NCI-H1694 (cell line): Measurements from ENCODE around the gene METTL15.
"Not testable (repeated sequence)": the region's sequence is repeated elsewhere in the genome, so short reads cannot be mapped to it uniquely, and the experiment has no call there.

ENCODE experiments used
- DNase-seq: peaks from one replicate; lab custom pipeline; 2025; lab: John Stamatoyannopoulos, UW

METTL15 gene, protein sequence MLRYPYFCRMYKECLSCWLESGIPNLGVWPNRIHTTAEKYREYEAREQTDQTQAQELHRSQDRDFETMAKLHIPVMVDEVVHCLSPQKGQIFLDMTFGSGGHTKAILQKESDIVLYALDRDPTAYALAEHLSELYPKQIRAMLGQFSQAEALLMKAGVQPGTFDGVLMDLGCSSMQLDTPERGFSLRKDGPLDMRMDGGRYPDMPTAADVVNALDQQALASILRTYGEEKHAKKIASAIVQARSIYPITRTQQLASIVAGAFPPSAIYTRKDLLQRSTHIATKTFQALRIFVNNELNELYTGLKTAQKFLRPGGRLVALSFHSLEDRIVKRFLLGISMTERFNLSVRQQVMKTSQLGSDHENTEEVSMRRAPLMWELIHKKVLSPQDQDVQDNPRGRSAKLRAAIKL

DNA sequence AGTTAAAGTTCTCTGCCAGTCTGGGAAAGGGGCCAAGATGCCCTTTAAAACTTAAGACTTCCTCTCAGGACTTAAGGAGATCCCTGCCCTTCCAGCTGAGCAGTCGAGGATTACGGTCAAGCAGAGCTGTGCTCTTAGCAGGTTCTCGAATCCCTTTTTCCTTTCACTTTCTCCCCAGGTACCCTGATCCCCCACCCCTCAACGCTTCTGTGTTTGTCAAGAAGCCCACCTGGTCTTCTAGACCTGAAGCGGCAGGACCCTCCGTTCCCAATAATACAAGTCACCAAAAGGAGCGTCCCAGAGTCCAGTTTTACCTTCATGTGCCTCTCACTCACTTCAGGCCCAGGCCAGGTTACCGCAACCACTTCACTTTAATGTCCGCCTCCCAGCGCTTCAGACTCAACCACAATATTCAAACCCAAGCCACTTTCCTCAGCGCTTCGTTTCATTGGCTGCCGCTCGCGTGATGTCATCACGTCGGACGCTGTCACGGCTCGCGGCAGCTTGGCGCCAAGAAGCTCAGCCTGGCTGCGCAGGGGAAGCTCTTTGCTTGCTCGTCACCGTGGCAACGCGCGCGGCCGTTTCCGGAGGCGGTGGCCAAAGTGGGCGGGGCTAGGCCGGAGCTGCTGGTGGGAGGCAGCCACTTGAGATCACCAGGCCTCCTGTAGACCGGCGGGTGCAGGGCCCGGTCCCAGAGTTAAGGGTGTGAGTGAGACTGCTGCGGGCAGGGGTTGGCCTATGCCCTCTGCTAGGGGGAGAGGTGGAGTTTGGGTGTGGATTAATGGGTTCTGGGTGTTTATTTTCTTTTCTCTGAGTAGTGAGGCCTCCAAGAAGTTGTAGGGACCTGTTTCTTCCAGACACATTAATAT is at the start of gene METTL15, which contains the start of gene KIF18A:
TSS of gene METTL15 (plus strand) at position 639 of the 869 bp plus-strand sequence. CDS start 4,947 bp downstream, outside the sequence.
TSS of gene KIF18A (minus strand) at position 407 of the 869 bp plus-strand sequence. CDS start 10,209 bp downstream, outside the sequence.
- peak; percentile 79 for DNase-seq

DNA sequence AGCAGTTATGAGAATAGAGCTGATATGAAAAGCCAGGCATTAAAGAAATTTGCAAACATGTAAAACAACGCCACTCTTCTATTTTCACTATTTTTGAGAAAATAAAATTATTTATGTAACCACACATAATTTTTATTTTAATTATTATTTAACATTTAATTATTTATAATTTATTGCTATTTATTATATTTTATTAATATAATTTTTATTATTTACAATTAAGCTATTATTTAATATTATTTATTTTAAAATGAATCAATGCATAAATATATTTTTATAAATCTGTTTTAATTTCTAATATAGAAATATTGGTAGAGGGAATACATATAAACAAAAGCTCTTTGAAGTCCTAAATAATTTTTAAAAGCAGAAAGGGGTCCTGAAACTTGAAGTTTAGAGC is 36.9 kb upstream of the METTL15 start:
- DNase-seq = no peak

DNA sequence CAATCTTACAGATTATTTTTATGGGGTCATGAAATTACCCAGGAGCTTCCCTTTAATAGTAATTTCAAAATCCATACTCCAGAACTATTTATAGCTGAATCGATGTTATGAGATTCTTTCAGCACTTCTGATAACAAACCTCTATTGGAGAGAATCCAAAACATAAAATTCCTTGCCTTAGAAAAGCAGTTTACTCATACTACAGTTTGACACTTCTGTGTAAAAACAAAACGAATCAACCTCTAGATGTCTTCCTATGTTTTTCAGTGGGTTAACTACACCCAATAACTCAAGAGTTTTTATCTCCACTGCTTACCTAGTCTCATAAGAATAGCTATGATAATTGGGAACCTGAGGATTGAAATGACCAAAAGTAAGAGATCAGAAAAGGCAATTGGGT is 35.9 kb upstream of the METTL15 start:
- DNase-seq = no peak

DNA sequence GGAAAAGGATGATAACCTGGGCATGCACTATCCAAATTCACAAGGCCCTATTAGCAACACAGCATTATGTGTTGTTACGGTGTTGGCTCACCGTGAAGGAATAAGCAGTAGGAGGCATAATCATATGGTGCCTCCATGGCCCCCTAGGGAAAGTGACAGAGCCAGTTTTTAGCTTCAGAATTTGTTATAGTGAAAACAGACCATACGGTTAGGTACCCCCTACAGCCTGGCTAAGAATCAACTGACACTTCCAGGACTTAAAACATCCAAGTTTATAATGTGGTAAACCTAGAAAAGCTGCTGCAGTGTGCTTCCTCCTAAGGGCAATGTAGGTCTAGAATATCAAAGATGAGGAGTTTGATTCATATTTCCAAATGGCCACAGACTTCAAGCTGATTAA is 30.7 kb upstream of the METTL15 start:
- no peak for DNase-seq

DNA sequence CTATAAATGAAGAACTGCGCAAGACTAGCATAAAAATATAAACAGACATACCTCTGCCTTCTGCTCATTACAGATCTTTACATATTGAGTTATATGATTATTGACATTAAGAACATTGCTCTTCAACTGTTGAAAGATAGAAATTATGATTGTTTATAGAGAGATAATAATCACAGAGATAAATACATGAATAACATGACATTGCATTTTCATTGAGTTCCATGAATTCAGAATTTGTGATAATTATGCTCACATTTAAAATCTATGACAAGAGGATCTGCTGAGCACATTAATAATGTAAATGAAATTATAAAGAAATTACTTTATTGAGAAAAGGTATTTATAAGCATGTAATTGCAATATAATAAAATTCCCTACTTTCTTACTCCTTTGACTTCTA is 25.1 kb upstream of the METTL15 start:
- DNase-seq = no peak

DNA sequence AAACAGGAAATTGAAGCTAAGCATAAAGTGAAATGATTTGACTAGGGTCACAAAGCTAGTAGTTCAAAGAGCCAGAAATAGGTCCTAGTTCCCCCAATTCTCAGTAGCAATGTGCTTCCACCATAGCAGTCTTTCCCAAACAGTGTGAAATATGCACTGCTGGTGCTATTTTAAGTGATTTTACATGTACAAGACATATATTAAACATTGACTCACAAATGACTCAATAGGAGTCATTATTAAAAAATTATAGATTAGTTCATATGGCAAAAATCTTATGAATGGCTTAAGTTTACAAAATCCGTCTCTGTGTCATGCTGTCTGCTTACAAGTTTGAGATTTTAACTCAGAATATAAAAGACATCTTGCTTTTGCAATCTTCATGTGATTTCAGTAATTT is 21.6 kb upstream of the METTL15 start:
- DNase-seq = no peak

DNA sequence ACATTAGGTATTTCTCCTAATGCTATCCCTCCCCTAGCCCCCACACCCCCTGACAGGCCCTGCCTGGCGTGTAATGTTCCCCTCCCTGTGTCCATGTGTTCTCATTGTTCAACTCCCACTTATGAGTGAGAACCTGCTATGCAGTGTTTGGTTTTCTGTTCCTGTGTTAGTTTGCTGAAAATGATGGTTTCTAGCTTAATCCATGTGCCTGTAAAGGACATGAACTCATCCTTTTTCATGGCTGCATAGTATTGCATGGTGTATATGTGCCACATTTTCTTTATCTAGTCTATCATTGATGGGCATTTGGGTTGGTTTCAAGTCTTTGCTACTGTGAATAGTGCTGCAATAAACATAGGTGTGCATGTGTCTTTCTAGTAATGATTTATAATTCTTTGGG is 21.0 kb upstream of the METTL15 start:
- not testable (repeated sequence) for DNase-seq

DNA sequence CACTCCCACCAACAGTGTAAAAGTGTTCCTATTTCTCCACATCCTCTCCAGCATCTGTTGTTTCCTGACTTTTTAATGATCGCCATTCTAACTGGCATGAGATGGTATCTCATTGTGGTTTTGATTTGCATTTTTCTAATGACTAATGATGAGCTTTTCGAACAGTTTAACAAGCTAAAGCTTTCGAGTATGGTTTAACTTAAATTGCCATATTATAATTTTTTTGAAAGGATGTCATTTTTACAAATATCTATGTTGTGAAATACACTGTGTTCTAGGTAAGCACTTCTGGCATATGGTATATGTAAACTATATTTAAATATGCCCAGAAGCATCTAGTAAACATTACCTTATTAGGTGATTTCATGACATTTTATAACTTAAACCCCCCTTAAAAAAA is 20.5 kb upstream of the METTL15 start:
- DNase-seq = not testable (repeated sequence)

DNA sequence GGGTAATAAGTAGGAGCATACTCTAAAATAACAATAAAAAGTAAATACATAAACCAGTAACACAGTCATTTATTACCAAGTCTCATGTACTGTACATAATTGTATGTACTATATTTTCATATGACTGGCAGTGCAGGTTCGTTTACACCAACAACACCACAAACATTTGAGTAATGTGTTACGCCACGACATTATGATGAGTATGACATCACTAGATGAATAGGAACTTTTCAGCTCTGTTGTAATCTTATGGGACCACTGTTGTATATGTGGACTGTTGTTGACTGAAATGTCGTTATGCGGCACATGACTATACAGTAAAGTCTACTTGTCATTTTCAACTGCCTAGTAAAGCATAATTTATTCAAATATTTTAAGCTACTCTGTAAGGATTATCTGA is 18.8 kb upstream of the METTL15 start:
- DNase-seq = no peak

DNA sequence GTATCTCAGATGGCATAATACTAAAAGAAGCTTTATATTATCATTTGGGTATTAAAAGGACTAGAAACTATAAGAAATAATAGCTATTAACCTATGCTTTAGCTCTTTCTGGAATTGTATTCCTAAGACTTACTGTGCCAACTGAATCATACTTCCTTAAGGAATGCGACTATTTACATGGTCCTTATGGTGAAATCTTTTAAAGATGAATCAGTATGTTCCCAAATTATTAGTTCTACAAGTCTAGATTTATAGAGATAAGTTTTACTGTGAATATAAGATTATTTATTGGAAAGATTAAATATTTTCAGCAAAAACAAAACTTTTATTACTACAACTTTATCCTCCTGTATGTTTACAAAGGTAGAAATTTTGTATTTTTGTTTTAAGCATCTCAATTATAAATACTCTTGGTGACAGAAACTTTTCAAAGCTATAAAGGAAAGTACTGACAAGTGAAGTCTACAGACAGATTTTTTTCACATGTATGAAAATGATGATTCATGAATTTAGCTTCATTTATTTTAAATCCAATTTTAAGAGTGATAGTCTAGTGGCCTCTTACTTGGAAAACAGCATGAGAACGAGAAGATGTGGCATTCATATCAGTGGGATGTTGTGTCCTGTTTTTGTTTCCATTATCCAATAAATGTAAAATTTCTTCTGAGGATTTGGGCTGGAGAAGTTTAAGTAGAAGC is 18.0 kb upstream of the METTL15 start:
- no peak for DNase-seq

DNA sequence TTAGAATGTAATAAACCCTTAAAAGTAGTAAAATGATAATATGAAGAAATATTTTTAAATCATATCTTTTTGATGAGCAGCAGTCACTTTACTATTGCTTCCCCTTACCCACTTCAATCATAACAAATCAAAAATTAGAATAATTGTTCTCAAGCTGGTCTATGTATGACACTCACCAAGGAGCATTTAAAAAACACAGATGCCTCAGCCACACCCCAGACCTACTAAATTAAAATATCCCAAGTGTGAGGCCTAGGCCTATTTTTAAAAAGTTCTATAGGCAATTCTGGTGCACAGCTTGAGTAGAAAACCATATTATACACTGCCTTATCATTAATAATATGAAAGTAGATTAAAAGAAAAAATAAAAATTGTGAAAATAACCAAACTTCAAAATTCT is 15.4 kb upstream of the METTL15 start:
- no peak for DNase-seq

DNA sequence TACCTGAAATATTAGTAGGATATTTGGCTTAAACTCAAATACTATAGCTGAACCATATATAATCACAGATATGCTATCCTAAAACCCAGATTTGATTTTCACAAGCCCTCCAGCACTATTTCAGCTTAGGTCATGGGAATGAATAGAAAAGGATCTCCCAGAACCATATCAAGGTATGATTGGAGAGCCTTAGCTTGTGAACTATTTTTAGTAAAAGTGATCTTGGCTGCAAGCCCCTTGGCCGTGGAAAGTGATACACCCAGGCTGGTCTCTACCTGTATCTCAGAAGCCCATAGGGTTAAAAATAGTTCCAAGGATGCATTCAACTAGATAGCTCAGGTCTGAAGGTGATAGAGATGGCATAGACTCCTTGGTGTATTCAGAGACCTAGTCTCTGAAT is 9.9 kb upstream of the METTL15 start:
- no peak for DNase-seq

DNA sequence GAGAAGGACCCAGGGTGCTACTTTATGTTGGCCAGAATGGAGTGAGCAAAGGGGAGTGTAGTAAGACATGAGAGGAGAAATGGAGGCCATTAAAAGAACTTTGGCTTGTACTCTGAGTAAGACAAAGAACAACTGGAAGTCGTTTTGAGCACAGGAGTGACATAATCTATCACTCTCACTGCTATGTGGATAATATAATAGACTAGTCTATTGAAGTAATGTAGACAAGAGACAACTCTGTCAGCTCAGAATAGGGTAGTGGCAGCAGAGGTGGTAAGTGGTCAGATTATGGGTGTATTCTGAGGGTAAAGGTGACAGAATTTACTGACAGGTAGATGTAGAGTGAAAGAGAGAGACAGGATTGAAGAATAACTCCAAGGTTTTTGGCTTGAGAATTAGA is 8.5 kb upstream of the METTL15 start:
- no peak for DNase-seq

DNA sequence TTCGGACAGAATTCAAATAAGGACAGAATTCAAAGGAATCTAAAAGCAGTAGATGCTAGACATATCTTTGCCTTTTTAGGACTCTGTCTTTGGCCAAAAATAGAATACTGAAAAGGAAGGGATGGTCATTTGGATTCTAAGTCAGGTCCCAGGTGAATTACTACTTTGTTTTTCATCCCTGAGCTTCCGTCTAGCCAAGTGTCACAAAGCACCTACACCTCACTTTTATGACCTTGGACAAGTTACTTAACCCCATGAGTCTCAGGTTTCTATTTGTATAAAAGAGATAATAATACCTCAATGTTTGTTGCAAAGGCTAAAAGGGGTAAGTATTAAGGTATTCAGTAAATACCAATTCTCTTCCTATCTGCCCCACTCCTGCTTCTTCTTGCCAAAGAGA is 7.5 kb upstream of the METTL15 start:
- no peak for DNase-seq

DNA sequence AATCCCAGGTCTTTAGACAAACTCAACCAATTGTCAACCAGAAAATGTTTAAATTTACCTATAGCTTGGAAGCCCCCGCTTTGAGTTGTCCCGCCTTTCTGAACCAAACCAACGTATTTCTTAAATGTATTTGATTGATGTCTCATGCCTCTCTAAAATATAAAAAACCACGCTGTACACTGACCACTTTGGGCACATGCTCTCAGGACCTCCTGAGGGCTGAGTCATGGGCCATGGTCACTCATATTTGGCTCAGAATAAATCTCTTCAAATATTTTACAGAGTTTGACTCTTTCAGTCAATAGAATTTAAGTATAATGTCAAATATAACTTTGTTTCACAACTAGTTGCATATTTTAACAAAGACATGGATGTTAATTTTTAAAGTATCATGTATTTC is 5.9 kb upstream of the METTL15 start:
- not testable (repeated sequence) for DNase-seq

DNA sequence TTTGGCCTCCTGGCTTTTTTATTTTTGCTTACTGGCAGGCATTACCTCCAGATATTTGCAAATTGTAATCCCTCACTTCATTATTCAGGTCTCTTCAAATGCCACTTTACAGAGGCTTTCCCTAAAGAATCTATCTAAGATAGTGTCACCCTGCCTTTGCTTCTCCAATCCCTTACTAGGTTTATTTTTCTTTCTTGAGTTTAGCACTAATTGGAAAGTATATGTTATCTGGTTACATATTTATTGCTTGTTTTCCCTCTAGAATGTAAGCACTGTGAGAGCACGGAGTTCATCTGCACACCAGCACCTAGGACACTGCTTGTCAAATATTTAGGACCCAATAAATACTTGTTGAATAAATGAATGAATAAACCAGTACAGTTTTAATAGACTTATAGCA is 3.8 kb upstream of the METTL15 start:
- DNase-seq = no peak

DNA sequence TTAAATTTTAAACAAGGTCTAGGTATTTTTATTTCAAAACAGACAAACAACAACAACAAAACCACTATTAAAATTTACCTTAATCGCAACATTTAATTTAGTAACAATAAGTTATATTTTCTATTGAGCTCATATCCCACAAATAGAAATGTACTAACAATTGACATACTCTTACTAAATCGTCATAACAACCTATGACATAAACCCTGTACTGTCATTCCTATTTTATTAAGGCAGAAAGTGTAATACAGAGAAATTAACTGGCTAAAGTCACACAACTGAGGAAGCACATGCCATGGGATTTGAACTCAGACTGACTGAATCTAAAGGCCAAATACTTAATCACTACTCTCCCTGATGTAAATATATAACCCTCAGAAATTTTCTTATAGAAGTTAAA is 3.2 kb upstream of the METTL15 start:
- DNase-seq = no peak

DNA sequence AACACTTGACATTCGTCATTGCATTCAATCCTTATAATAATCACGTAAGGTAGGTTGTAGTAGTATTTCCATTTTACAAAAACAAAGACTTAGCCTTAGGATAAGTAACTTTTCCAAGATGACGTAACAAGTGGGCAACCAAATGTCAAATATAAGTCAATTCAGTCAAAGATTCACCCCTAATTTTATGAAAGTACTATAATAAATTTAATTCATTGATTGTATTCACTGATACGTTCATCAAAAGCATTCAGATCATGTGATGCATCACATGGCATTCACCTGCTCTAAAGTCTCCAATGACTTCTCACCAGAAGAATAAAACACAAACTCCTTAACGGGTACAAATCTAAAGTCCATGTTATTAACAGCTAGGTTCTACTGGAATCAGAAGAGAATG is 2.3 kb upstream of the METTL15 start:
- DNase-seq = no peak

DNA sequence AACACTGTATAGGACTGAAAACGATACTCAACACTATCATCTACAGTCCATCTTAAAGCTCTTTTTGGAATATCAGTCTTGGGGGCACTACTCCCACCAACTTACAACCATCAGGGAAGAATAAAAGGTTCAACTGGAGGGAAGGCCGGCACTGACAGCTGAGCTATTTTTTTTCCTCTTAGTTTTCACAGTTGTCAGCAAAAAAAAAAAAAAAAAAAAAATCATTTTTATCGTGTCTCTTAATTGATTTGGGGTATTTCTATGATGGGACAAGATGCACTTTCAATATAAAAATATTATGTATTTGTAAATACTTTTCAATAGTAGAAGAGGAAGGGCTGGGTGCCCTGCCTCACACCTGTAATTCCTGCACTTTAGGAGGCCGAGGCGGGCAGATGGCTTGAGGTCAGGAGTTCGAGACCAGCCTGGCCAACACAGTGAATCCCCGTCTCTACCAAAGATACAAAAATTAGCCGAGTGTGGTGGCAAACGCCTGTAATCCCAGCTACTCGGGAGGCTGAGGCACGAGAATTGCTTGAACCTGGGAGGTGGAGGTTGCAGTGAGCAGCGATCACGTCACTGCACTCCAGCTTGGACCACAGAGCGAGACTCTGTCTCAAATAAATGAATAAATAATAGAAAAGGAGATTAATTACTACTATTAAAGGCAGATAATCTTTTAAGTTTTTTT is 1.7 kb upstream of the METTL15 start:
- DNase-seq = no peak

DNA sequence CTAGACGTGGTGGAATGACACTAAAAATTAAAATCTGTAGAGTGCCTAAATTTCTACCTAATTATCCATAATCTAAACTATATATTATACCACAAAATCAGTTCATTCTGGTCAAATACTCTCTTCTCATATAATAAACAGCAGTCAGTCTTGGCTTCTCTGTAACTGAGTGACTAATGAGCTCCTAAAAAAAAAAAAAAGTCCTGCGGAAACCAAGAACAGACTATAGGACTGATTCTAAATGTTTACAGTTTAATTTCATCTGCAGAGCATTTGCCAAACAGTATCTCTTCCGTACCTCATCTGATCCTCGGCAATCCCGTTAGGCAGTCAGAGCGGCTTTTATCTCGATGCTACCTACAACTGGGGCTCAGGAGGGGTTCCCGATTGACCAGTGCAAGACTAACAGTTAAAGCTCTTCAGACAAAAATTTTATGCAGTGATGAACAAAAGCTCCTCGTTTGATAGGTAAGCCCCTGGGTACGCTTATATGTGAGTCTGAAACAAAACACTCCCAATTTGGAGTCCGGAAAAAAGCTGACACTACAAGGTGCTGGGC is 918 bp upstream of the METTL15 start:
- DNase-seq = no peak

DNA sequence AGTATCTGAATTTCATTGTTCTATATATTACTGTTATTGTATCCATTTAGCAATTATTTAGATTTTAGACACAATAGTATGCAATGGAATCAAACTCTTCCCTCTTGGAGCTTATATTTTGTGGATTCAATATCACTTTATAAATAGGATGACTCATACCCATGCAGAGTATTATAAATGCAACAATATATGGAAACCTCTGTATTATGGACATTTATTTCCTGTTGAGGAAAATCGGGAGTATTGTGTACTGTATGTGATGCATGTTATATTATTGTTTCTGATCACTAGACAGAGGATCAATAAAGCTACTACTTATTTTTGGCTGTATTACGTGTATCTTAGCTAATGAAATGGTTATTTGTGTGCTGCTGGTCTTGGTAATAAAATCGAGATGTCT is 770 bp downstream of the METTL15 start:
- no peak for DNase-seq
